CD14-positive monocyte (primary cell): ENCODE measurements around the gene RAB3C. TPM values are rescaled to one million over a fixed set of nuclear protein-coding genes. Genes with fewer than 3 reads are reported as not detected.

Experiments used
- DNase-seq, 3 donors: peaks; one replicate each; pipeline ENCODE4 v3.0.0-alpha.2; 2011 to 2022
- H2AFZ ChIP-seq: 2 replicates; pipeline ENCODE4 v1.6.0; 2012; ENCODE audit warnings: mild to moderate bottlenecking, low read depth, low read length, inconsistent platforms; ENCODE audit not compliant: insufficient read depth, poor library complexity, severe bottlenecking
- H3K27ac ChIP-seq, 2 donors: 1 replicate in 1 of 2; 2 replicates in 1 of 2; pipeline ENCODE4 v1.5.1; 2012 to 2013; ENCODE audit warnings: low read length in 2 of 2, control low read depth in 1 of 2, inconsistent platforms in 1 of 2, low read depth in 1 of 2, mild to moderate bottlenecking in 1 of 2
- H3K27me3 ChIP-seq, 2 donors: one replicate each; pipeline versions ENCODE4 v1.6.0 to v1.6.1; 2011 to 2013; ENCODE audit warnings: low read length in 2 of 2; ENCODE audit not compliant: control insufficient read depth in 2 of 2, insufficient read depth in 2 of 2
- H3K36me3 ChIP-seq, 2 donors: replicated peaks in 1 of 2; 1 replicate in 1 of 2; 2 replicates in 1 of 2; pipeline versions ENCODE4 v1.5.1 to v1.6.1; 2012 to 2013; ENCODE audit warnings: low read length in 2 of 2, control low read depth in 1 of 2, inconsistent platforms in 1 of 2, mild to moderate bottlenecking in 1 of 2; ENCODE audit not compliant: insufficient read depth in 2 of 2, control insufficient read depth in 1 of 2
- H3K4me1 ChIP-seq, 2 donors: 1 replicate in 1 of 2; 2 replicates in 1 of 2; pipeline versions ENCODE4 v1.5.1 to v1.6.1; 2012 to 2013; ENCODE audit warnings: low read length in 2 of 2, control low read depth in 1 of 2, inconsistent platforms in 1 of 2, mild to moderate bottlenecking in 1 of 2, moderate library complexity in 1 of 2; ENCODE audit not compliant: insufficient read depth in 2 of 2, control insufficient read depth in 1 of 2
- H3K4me2 ChIP-seq: replicated peaks from 2 replicates; pipeline ENCODE3; 2012; ENCODE audit warnings: low read length, moderate library complexity, mild to moderate bottlenecking; ENCODE audit not compliant: poor library complexity, severe bottlenecking; ENCODE audit errors: extremely low read depth
- H3K4me3 ChIP-seq, 3 experiments: fragments of 200-600 bp in 1 of 3; sonication (generic) in 1 of 3; replicated peaks in 1 of 3; 1 replicate in 2 of 3; 2 replicates in 1 of 3; pipeline ENCODE4 v1.5.1; 2011 to 2013; ENCODE audit warnings: low read length in 3 of 3, mild to moderate bottlenecking in 3 of 3, control low read depth in 2 of 3, low read depth in 2 of 3, inconsistent platforms in 1 of 3, moderate library complexity in 1 of 3
- H3K79me2 ChIP-seq: 2 replicates; pipeline ENCODE4 v1.6.0; 2012; ENCODE audit warnings: mild to moderate bottlenecking, control low read depth, inconsistent platforms, low read length, moderate library complexity; ENCODE audit not compliant: insufficient read depth
- H3K9ac ChIP-seq: 2 replicates; pipeline ENCODE4 v1.6.0; 2017; ENCODE audit warnings: low read length, mild to moderate bottlenecking; ENCODE audit not compliant: insufficient read depth, poor library complexity, severe bottlenecking
- H3K9me3 ChIP-seq, 2 donors: replicated peaks in 1 of 2; 1 replicate in 1 of 2; 2 replicates in 1 of 2; pipeline versions ENCODE4 v1.5.1 to v1.6.1; 2012 to 2013; ENCODE audit warnings: low read length in 2 of 2, control low read depth in 1 of 2; ENCODE audit not compliant: control insufficient read depth in 1 of 2, insufficient read depth in 1 of 2
- H4K20me1 ChIP-seq: 2 replicates; pipeline ENCODE4 v1.6.0; 2012; ENCODE audit warnings: mild to moderate bottlenecking, low read length, control low read depth, moderate library complexity; ENCODE audit not compliant: insufficient read depth
- H3K27ac Mint-ChIP-seq, 7 donors: one replicate each; pipeline ENCODE4 v1.8.0; 2020; ENCODE audit warnings: mild to moderate bottlenecking in 7 of 7, mixed read lengths in 7 of 7, moderate library complexity in 6 of 7, inconsistent platforms in 2 of 7
- H3K27me3 Mint-ChIP-seq, 3 donors: one replicate each; pipeline ENCODE4 v1.8.0; 2021 to 2022; ENCODE audit warnings: low read depth in 3 of 3, mild to moderate bottlenecking in 3 of 3, mixed read lengths in 3 of 3, moderate library complexity in 3 of 3, inconsistent platforms in 1 of 3
- H3K36me3 Mint-ChIP-seq, 2 donors: one replicate each; pipeline ENCODE4 v1.8.0; 2020; ENCODE audit warnings: mixed read lengths in 2 of 2, inconsistent platforms in 1 of 2, mild to moderate bottlenecking in 1 of 2
- H3K4me1 Mint-ChIP-seq: one replicate; pipeline ENCODE4 v1.8.0; 2020; ENCODE audit warnings: mild to moderate bottlenecking, mixed read lengths
- H3K4me3 Mint-ChIP-seq, 2 donors: one replicate each; pipeline ENCODE4 v1.8.0; 2020; ENCODE audit warnings: mild to moderate bottlenecking in 2 of 2, mixed read lengths in 2 of 2, moderate library complexity in 1 of 2
- H3K9me3 Mint-ChIP-seq, 7 donors: one replicate each; pipeline ENCODE4 v1.8.0; 2020 to 2022; ENCODE audit warnings: mixed read lengths in 7 of 7, mild to moderate bottlenecking in 6 of 7, moderate library complexity in 6 of 7, inconsistent platforms in 2 of 7
- CTCF ChIP-seq: fragments of 200-600 bp; IDR thresholded peaks from one replicate; pipeline ENCODE4 v1.8.0; 2022; ENCODE audit warnings: antibody characterized with exemption, mild to moderate bottlenecking
- WGBS: methylation state at CpG from one replicate; pipeline ENCODE4 v1.1.5; 2013; ENCODE audit warnings: missing lambda C conversion rate; ENCODE audit not compliant: insufficient coverage; 5-methylcytosine and 5-hydroxymethylcytosine counted together
- intact Hi-C, 2 donors: fragments of 100-400 bp; cut with micrococcal nuclease; formaldehyde crosslinking; loops; one replicate each; pipeline versions ENCODE4 v1.15.0 to v1.15.1; 2023
- polyA plus RNA-seq, 3 donors: library from polyadenylated mRNA; depleted of rRNA in 1 of 3; unstranded in 2 of 3; stranded (reverse) in 1 of 3; fragments of 300-500 nt in 2 of 3; fragments of >200 nt in 1 of 3; fragmentation: Illumina TruSeq in 2 of 3; gene quantifications; 1 replicate in 2 of 3; 2 replicates in 1 of 3; pipeline ENCODE4 v1.2.3, GENCODE V29; 2012 to 2021

Gene RAB3C
- polyA plus RNA-seq, 3 donors = under 0.01 to 0.81 TPM; not detected in 1

- Histone ChIP-seq H3K27me3 (no peaks in the 10 kb centered on the region), H3K27ac (no peak overlapping the region), H3K36me3 (no peaks in the 10 kb centered on the region), H3K9me3 (no peaks in the 10 kb centered on the region), H3K4me3 (no peak overlapping the region), H3K79me2 (no peaks in the 10 kb centered on the region), H3K9ac (no peak overlapping the region), H4K20me1 (no peaks in the 10 kb centered on the region), H2AFZ (no peak overlapping the region), H3K4me2 (no peak overlapping the region), H3K4me1 (peaks cover 15 to 16% of the 10 kb centered on the region in 2 donors)
- Mint-ChIP-seq H3K4me3 (no peak overlapping the region), H3K9me3 (no peaks in the 10 kb centered on the region), H3K4me1 (peaks cover 15% of the 10 kb centered on the region), H3K27me3 (no peaks in the 10 kb centered on the region), H3K36me3 (no peaks in the 10 kb centered on the region), H3K27ac (no peak overlapping the region)
- no peak for TF ChIP-seq CTCF
- intact Hi-C loops = no loop called here
- 100% methylated on average over 2 of the region's 3 CpGs for WGBS
- no peak for DNase-seq
Measured at GRCh38 chr5:58764199-58764598, 181.3 kb downstream of the RAB3C start.

DNA sequence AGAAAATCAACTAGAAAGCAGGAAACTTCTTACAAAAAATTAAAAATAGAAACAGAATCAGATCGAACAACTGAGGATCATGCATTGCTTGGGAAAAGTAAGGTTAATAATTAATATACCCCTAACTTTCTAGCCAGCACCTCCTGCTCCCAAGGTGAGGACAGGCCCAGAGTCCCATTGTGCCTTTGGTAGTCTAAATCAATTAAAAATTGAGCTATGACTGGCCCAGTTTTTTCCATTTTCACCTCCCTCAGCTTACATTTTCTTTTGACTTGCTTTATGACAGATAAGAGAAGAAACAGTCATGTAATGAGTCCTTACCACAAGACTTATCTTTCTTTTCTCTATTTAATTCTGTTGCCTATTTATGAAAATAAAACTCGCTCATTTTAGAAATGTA lies 182.2 kb downstream of the RAB3C start:
- H4K20me1 ChIP-seq = no peaks in the 10 kb centered on the region
- H3K27me3 ChIP-seq = no peaks in the 10 kb centered on the region
- Mint-ChIP-seq H3K4me1 (peaks cover 7% of the 10 kb centered on the region), H3K36me3 (no peaks in the 10 kb centered on the region), H3K27me3 (no peaks in the 10 kb centered on the region), H3K9me3 (no peaks in the 10 kb centered on the region), H3K4me3 (no peak overlapping the region), H3K27ac (no peak overlapping the region)
- no peak overlapping the region for H3K4me2 ChIP-seq
- H3K4me3 ChIP-seq = no peak overlapping the region
- no peak overlapping the region for H3K27ac ChIP-seq
- no peaks in the 10 kb centered on the region for H3K9me3 ChIP-seq
- WGBS = no CpG with 5 or more reads among the region's 2 CpGs
- H3K36me3 ChIP-seq = no peaks in the 10 kb centered on the region
- no peak overlapping the region for H3K9ac ChIP-seq
- DNase-seq = no peak
- H3K79me2 ChIP-seq = no peaks in the 10 kb centered on the region
- H3K4me1 ChIP-seq = peaks cover 7% of the 10 kb centered on the region in 2 donors
- intact Hi-C loops = no loop called here
- no peak overlapping the region for H2AFZ ChIP-seq
- TF ChIP-seq CTCF = no peak
